H9 (cell line): Measurements from ENCODE around the gene CCL11. TPM values are rescaled to one million over a fixed set of nuclear protein-coding genes. Genes with fewer than 3 reads are reported as not detected.
A peak's percentile ranks its signal among the peaks of the same experiment; 100 is the strongest.

Experiments
- DNase-seq: peaks from one replicate; pipeline ENCODE4 v3.0.0-alpha.2; 2017
- H2AFZ ChIP-seq: one replicate; pipeline ENCODE4 v1.6.1; 2013; ENCODE audit warnings: mild to moderate bottlenecking, low read length, control low read depth, moderate library complexity
- H2AK5ac ChIP-seq: 2 replicates; pipeline ENCODE4 v1.6.1; 2013; ENCODE audit warnings: low read length, control low read depth, mixed read lengths; ENCODE audit not compliant: insufficient read length
- H2BK120ac ChIP-seq: one replicate; pipeline ENCODE4 v1.6.1; 2013; ENCODE audit warnings: low read depth, mild to moderate bottlenecking, low read length, control low read depth, inconsistent platforms; ENCODE audit not compliant: poor library complexity, severe bottlenecking
- H2BK12ac ChIP-seq: 2 replicates; pipeline ENCODE4 v1.6.1; 2013; ENCODE audit warnings: low read length, control low read depth, mixed read lengths, low read depth; ENCODE audit not compliant: insufficient read length
- H2BK15ac ChIP-seq: 2 replicates; pipeline ENCODE4 v1.6.1; 2013; ENCODE audit warnings: low read depth, low read length, control low read depth
- H2BK20ac ChIP-seq: one replicate; pipeline ENCODE4 v1.6.1; 2013; ENCODE audit warnings: low read depth, mild to moderate bottlenecking, low read length, control low read depth, inconsistent platforms; ENCODE audit not compliant: poor library complexity, severe bottlenecking
- H2BK5ac ChIP-seq: 2 replicates; pipeline ENCODE4 v1.6.1; 2013; ENCODE audit warnings: low read length, control low read depth, mixed read lengths; ENCODE audit not compliant: insufficient read length
- H3K14ac ChIP-seq: 2 replicates; pipeline ENCODE4 v1.6.1; 2013; ENCODE audit warnings: low read length, control low read depth; ENCODE audit not compliant: insufficient read depth
- H3K18ac ChIP-seq: 2 replicates; pipeline ENCODE4 v1.6.1; 2013; ENCODE audit warnings: low read depth, mild to moderate bottlenecking, mixed read lengths, low read length, control low read depth; ENCODE audit not compliant: insufficient read length
- H3K23ac ChIP-seq: 2 replicates; pipeline ENCODE4 v1.6.1; 2013; ENCODE audit warnings: low read length, control low read depth, mixed read lengths, low read depth; ENCODE audit not compliant: insufficient read length
- H3K23me2 ChIP-seq: 2 replicates; pipeline ENCODE4 v1.6.1; 2013; ENCODE audit warnings: low read depth, mild to moderate bottlenecking, mixed read lengths, low read length, control low read depth; ENCODE audit not compliant: insufficient read length, poor library complexity, severe bottlenecking
- H3K27ac ChIP-seq: 2 replicates; pipeline ENCODE4 v1.5.1; 2013; ENCODE audit warnings: low read length, control low read depth, mixed read lengths, low read depth; ENCODE audit not compliant: insufficient read length
- H3K27me3 ChIP-seq: 2 replicates; pipeline ENCODE4 v1.6.1; 2013; ENCODE audit warnings: low read length, control low read depth, inconsistent platforms; ENCODE audit not compliant: insufficient read depth
- H3K4ac ChIP-seq: 2 replicates; pipeline ENCODE4 v1.6.1; 2013; ENCODE audit warnings: low read depth, mild to moderate bottlenecking, control low read depth, inconsistent platforms, low read length, moderate library complexity
- H3K4me1 ChIP-seq: 2 replicates; pipeline ENCODE4 v1.6.1; 2013; ENCODE audit warnings: low read length, control low read depth, inconsistent platforms; ENCODE audit not compliant: insufficient read depth
- H3K4me2 ChIP-seq: 2 replicates; pipeline ENCODE4 v1.6.1; 2013; ENCODE audit warnings: low read length, control low read depth, mixed read lengths; ENCODE audit not compliant: insufficient read length, insufficient read depth
- H3K56ac ChIP-seq: 2 replicates; pipeline ENCODE4 v1.6.1; 2013; ENCODE audit warnings: low read depth, mild to moderate bottlenecking, mixed read lengths, low read length, control low read depth; ENCODE audit not compliant: insufficient read length
- H3K79me1 ChIP-seq: 2 replicates; pipeline ENCODE4 v1.6.1; 2013; ENCODE audit warnings: low read depth, mild to moderate bottlenecking, moderate library complexity, low read length, control low read depth, inconsistent platforms; ENCODE audit not compliant: insufficient read depth, poor library complexity, severe bottlenecking
- H3K79me2 ChIP-seq: 2 replicates; pipeline ENCODE4 v1.6.1; 2013; ENCODE audit warnings: low read length, control low read depth, inconsistent platforms; ENCODE audit not compliant: insufficient read depth
- H3K9ac ChIP-seq: 2 replicates; pipeline ENCODE4 v1.6.1; 2013; ENCODE audit warnings: low read length, control low read depth, mixed read lengths; ENCODE audit not compliant: insufficient read length; ENCODE audit errors: extremely low read depth
- H3K9me3 ChIP-seq: one replicate; pipeline ENCODE4 v1.6.1; 2013; ENCODE audit warnings: low read depth, low read length, inconsistent platforms; ENCODE audit not compliant: control insufficient read depth
- H3T11ph ChIP-seq: one replicate; pipeline ENCODE4 v1.6.1; 2013; ENCODE audit warnings: mild to moderate bottlenecking, low read length, control low read depth, inconsistent platforms
- H4K20me1 ChIP-seq: one replicate; pipeline ENCODE4 v1.6.1; 2013; ENCODE audit not compliant: control insufficient read depth, insufficient read length, insufficient read depth
- H4K5ac ChIP-seq: 2 replicates; pipeline ENCODE4 v1.6.1; 2013; ENCODE audit warnings: low read depth, mild to moderate bottlenecking, mixed read lengths, low read length, control low read depth; ENCODE audit not compliant: insufficient read length
- H4K8ac ChIP-seq: replicated peaks from 2 replicates; pipeline ENCODE4 v1.6.1; 2013; ENCODE audit warnings: low read length, control low read depth, mixed read lengths, low read depth; ENCODE audit not compliant: insufficient read length
- H4K91ac ChIP-seq: 2 replicates; pipeline ENCODE4 v1.6.1; 2013; ENCODE audit warnings: low read depth, mild to moderate bottlenecking, moderate library complexity, mixed read lengths, low read length, control low read depth; ENCODE audit not compliant: insufficient read length
- H3K27ac Mint-ChIP-seq, 3 experiments: 2 replicates in 2 of 3; 3 replicates in 1 of 3; pipeline ENCODE4 v1.8.0; 2020 to 2021; ENCODE audit warnings: mixed read lengths in 3 of 3, mild to moderate bottlenecking in 1 of 3, moderate library complexity in 1 of 3
- H3K27me3 Mint-ChIP-seq: 2 replicates; pipeline ENCODE4 v1.8.0; 2021; ENCODE audit warnings: low read depth, mild to moderate bottlenecking, moderate library complexity, mixed read lengths
- H3K36me3 Mint-ChIP-seq, 3 experiments: 2 replicates in 2 of 3; 3 replicates in 1 of 3; pipeline ENCODE4 v1.8.0; 2020 to 2021; ENCODE audit warnings: low read depth in 3 of 3, mixed read lengths in 3 of 3; ENCODE audit not compliant: insufficient read depth in 1 of 3
- H3K4me1 Mint-ChIP-seq, 2 experiments: 2 replicates each; pipeline ENCODE4 v1.8.0; 2020; ENCODE audit warnings: mixed read lengths in 2 of 2
- H3K4me3 Mint-ChIP-seq, 2 experiments: 2 replicates in 1 of 2; 3 replicates in 1 of 2; pipeline ENCODE4 v1.8.0; 2020 to 2021; ENCODE audit warnings: mild to moderate bottlenecking in 2 of 2, mixed read lengths in 2 of 2, moderate library complexity in 1 of 2
- H3K9me3 Mint-ChIP-seq, 2 experiments: 2 replicates in 1 of 2; 3 replicates in 1 of 2; pipeline ENCODE4 v1.8.0; 2020; ENCODE audit warnings: mild to moderate bottlenecking in 2 of 2, mixed read lengths in 2 of 2, moderate library complexity in 1 of 2
- CTCF ChIP-seq: fragments of 200-600 bp; sonication (generic); conservative IDR thresholded peaks from 3 replicates; pipeline ENCODE4 v1.8.0; 2021; ENCODE audit warnings: antibody characterized with exemption, mild to moderate bottlenecking
- WGBS: extraction: QIAGEN DNeasy Blood & Tissue Kit; methylation state at CpG from one replicate; pipeline ENCODE4 v1.1.7; 2013; ENCODE audit warnings: missing lambda C conversion rate, low lambda C conversion rate, mixed read lengths; ENCODE audit not compliant: insufficient read length; ENCODE audit errors: extremely low coverage; 5-methylcytosine and 5-hydroxymethylcytosine counted together
- total RNA-seq: library from RNA; stranded (reverse); gene quantifications from 2 replicates; pipeline ENCODE4 v1.2.1, GENCODE V29; 2021

CCL11 gene
- total RNA-seq, 1 experiment from 2014 or later = not detected

GRCh38 chr17:34255841-34256240, 29.7 kb upstream of the CCL11 start:
- Histone ChIP-seq H3K23ac (no peak overlapping the region), H2BK20ac (no peak overlapping the region), H3K4me2 (peak overlapping the region; percentile 60), H2BK5ac (no peak overlapping the region), H3K27ac (no peak overlapping the region), H2BK15ac (no peak overlapping the region), H4K20me1 (no peaks in the 10 kb centered on the region), H4K91ac (no peak overlapping the region), H2BK12ac (no peak overlapping the region), H3K56ac (no peak overlapping the region), H2BK120ac (no peak overlapping the region), H3K23me2 (peaks cover 9% of the 10 kb centered on the region), H3K14ac (no peak overlapping the region), H3T11ph (no peak overlapping the region), H3K4me1 (peaks cover 4% of the 10 kb centered on the region; the same call in 1 of the 2 replicates), H2AFZ (no peak overlapping the region), H2AK5ac (no peak overlapping the region), H3K9me3 (no peaks in the 10 kb centered on the region), H4K5ac (no peak overlapping the region), H3K4ac (no peak overlapping the region), H3K9ac (peak overlapping the region; percentile 27), H4K8ac (no peak overlapping the region), H3K18ac (no peak overlapping the region), H3K79me2 (no peaks in the 10 kb centered on the region), H3K79me1 (no peaks in the 10 kb centered on the region), H3K27me3 (no peaks in the 10 kb centered on the region; the same call in 1 of the 2 replicates)
- no peak for TF ChIP-seq CTCF
- H3K36me3 Mint-ChIP-seq = peaks cover 0 to 2% (median 2%) of the 10 kb centered on the region in 3 experiments; a peak in 2 of 7 replicates
- peak overlapping the region; percentile 59 to 78; a peak in 4 of 5 replicates for H3K4me3 Mint-ChIP-seq
- peaks cover 14% of the 10 kb centered on the region for H3K27me3 Mint-ChIP-seq
- peaks cover 41 to 45% of the 10 kb centered on the region in 2 experiments for H3K4me1 Mint-ChIP-seq
- WGBS = no CpG with 5 or more reads among the region's 1 CpG
- H3K27ac Mint-ChIP-seq = peak overlapping the region in 1 of 3 experiments; percentile 96; a peak in 1 of 7 replicates
- DNase-seq = no peak
- H3K9me3 Mint-ChIP-seq = no peaks in the 10 kb centered on the region
